Astrocyte (in vitro differentiated cells and primary cell): Measurements from ENCODE around the gene PPP6R3. TPM values are rescaled to one million over a fixed set of nuclear protein-coding genes. Genes with fewer than 3 reads are reported as not detected.

Source experiments
- DNase-seq: peaks from one replicate; pipeline ENCODE4 v3.0.0-alpha.2; 2010; ENCODE audit warnings: low read depth
- FAIRE-seq: peaks from 2 replicates; lab custom pipeline; 2011; peaks lifted over from hg19 to GRCh38; lab: Jason Lieb, UNC
- H2AFZ ChIP-seq: 2 replicates; pipeline ENCODE4 v1.6.0; 2012; ENCODE audit warnings: low read depth, low read length, inconsistent platforms
- H3K27ac ChIP-seq: 2 replicates; pipeline ENCODE4 v1.5.1; 2011; ENCODE audit warnings: low read depth, low read length, inconsistent platforms
- H3K27me3 ChIP-seq: 2 replicates; pipeline ENCODE4 v1.6.0; 2011; ENCODE audit warnings: low read length, inconsistent platforms; ENCODE audit not compliant: insufficient read depth
- H3K36me3 ChIP-seq: 2 replicates; pipeline ENCODE4 v1.5.1; 2011; ENCODE audit warnings: low read length, inconsistent platforms; ENCODE audit not compliant: insufficient read depth
- H3K4me1 ChIP-seq: 2 replicates; pipeline ENCODE4 v1.5.1; 2011; ENCODE audit warnings: low read length, inconsistent platforms; ENCODE audit not compliant: insufficient read depth
- H3K4me2 ChIP-seq: 2 replicates; pipeline ENCODE4 v1.6.0; 2012; ENCODE audit warnings: low read length, inconsistent platforms
- H3K4me3 ChIP-seq: 2 replicates; pipeline ENCODE4 v1.5.1; 2011; ENCODE audit warnings: low read depth, mild to moderate bottlenecking, low read length, inconsistent platforms; ENCODE audit not compliant: insufficient read depth
- H3K79me2 ChIP-seq: 2 replicates; pipeline ENCODE4 v1.6.0; 2012; ENCODE audit warnings: mild to moderate bottlenecking, low read length, inconsistent platforms; ENCODE audit not compliant: insufficient read depth
- H3K9ac ChIP-seq: 2 replicates; pipeline ENCODE4 v1.6.0; 2012; ENCODE audit warnings: mild to moderate bottlenecking, low read length, inconsistent platforms
- H3K9me3 ChIP-seq: 2 replicates; pipeline ENCODE4 v1.5.1; 2012; ENCODE audit warnings: low read depth, mild to moderate bottlenecking, low read length, inconsistent platforms; ENCODE audit not compliant: insufficient read depth
- H4K20me1 ChIP-seq: 2 replicates; pipeline ENCODE4 v1.6.0; 2012; ENCODE audit warnings: low read length, inconsistent platforms; ENCODE audit not compliant: insufficient read depth
- H3K27ac Mint-ChIP-seq: one replicate; pipeline ENCODE4 v1.8.0; 2021; ENCODE audit warnings: mild to moderate bottlenecking, mixed read lengths; ENCODE audit not compliant: unreplicated experiment
- H3K27me3 Mint-ChIP-seq: one replicate; pipeline ENCODE4 v1.8.0; 2021; ENCODE audit warnings: low read depth, mixed read lengths; ENCODE audit not compliant: unreplicated experiment
- H3K36me3 Mint-ChIP-seq: one replicate; pipeline ENCODE4 v1.8.0; 2021; ENCODE audit warnings: low read depth, mixed read lengths; ENCODE audit not compliant: unreplicated experiment
- H3K4me1 Mint-ChIP-seq: one replicate; pipeline ENCODE4 v1.8.0; 2021; ENCODE audit warnings: low read depth, mixed read lengths; ENCODE audit not compliant: unreplicated experiment
- H3K4me3 Mint-ChIP-seq: one replicate; pipeline ENCODE4 v1.8.0; 2021; ENCODE audit warnings: mild to moderate bottlenecking, moderate library complexity, mixed read lengths; ENCODE audit not compliant: unreplicated experiment
- H3K9me3 Mint-ChIP-seq: one replicate; pipeline ENCODE4 v1.8.0; 2021; ENCODE audit warnings: mild to moderate bottlenecking, mixed read lengths; ENCODE audit not compliant: unreplicated experiment
- EZH2 ChIP-seq: IDR thresholded peaks from 2 replicates; pipeline ENCODE4 v1.6.1; 2012; ENCODE audit warnings: mild to moderate bottlenecking, low read length, inconsistent platforms; ENCODE audit not compliant: insufficient read depth
- total RNA-seq: library from RNA; stranded (reverse); gene quantifications from 2 replicates; pipeline ENCODE4 v1.2.1, GENCODE V29; 2021
- TF ChIP-seq, protein P1 (sequence below): IDR thresholded peaks from 2 replicates; pipeline ENCODE4 v1.5.1; 2011; ENCODE audit warnings: low read depth, mild to moderate bottlenecking, inconsistent platforms, low read length, moderate library complexity; ENCODE audit not compliant: insufficient read depth

Gene PPP6R3
- total RNA-seq, 1 donor from 2014 or later: 97.8 TPM

DNA sequence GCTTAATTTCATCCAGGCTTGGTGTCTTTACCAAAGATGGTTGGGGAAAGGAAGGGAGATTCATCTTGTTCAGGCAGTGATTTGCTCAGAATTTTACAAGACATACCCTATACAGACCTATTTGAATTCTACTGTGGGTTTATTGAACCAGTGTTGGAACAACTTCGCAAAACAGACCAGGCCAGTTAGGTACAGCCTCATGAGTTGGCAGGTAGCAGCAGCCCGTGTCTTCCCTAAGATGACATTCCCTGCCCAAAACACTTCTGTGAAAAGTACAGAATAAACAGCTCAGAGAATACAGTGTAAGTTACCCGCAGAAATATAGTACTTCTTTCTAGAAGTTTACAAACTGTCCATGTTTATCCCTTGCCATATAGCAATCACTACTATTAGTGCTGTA is 121.3 kb downstream of the PPP6R3 start:
- peaks cover 2% of the 10 kb centered on the region for H3K9me3 Mint-ChIP-seq
- DNase-seq: no peak
- H3K27me3 Mint-ChIP-seq: no peaks in the 10 kb centered on the region
- peaks cover 18% of the 10 kb centered on the region for H3K36me3 Mint-ChIP-seq
- no peak for TF ChIP-seq EZH2
- TF ChIP-seq, protein P1, sequence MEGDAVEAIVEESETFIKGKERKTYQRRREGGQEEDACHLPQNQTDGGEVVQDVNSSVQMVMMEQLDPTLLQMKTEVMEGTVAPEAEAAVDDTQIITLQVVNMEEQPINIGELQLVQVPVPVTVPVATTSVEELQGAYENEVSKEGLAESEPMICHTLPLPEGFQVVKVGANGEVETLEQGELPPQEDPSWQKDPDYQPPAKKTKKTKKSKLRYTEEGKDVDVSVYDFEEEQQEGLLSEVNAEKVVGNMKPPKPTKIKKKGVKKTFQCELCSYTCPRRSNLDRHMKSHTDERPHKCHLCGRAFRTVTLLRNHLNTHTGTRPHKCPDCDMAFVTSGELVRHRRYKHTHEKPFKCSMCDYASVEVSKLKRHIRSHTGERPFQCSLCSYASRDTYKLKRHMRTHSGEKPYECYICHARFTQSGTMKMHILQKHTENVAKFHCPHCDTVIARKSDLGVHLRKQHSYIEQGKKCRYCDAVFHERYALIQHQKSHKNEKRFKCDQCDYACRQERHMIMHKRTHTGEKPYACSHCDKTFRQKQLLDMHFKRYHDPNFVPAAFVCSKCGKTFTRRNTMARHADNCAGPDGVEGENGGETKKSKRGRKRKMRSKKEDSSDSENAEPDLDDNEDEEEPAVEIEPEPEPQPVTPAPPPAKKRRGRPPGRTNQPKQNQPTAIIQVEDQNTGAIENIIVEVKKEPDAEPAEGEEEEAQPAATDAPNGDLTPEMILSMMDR: no peak
- Histone ChIP-seq H2AFZ (no peak overlapping the region), H3K4me2 (no peak overlapping the region), H3K9me3 (no peaks in the 10 kb centered on the region), H3K27ac (peak overlapping the region; percentile 60), H3K4me3 (no peak overlapping the region), H3K27me3 (no peaks in the 10 kb centered on the region), H3K9ac (no peak overlapping the region), H4K20me1 (peaks cover 56% of the 10 kb centered on the region), H3K4me1 (peaks cover 29% of the 10 kb centered on the region), H3K79me2 (peaks cover 20% of the 10 kb centered on the region), H3K36me3 (peaks cover 21% of the 10 kb centered on the region)
- FAIRE-seq: no peak
- H3K4me3 Mint-ChIP-seq: no peak overlapping the region
- H3K4me1 Mint-ChIP-seq: peaks cover 35% of the 10 kb centered on the region
- no peak overlapping the region for H3K27ac Mint-ChIP-seq

DNA sequence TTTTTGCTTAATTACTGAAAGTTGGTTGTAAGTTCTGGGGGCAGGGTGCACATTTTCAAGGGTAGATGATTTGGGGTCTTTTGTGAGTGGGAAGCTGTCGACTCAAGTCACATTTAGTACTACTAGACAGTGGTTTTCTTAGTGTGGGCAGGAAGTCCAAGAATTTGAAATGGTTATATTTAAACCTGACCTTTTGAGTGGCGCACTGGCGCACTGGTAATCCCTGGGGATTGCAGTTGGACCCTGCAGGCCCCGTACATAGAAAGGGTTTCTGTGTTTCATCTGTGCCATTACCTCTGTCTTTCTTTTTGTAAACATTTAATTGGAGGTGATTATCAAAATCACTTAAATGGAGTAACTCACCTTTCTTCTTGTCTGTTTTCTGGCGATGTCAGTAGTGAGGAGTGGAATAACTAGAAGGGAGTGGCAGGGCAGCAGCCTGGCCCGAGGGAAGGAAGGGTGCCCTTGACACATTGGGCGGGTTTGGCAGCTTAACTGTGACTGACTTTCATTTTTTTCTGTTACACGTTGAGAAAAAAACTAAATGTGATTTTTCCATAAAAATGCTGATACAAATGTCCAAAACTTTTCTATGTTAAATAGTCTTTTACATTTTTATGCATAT is 122.0 kb downstream of the PPP6R3 start:
- H3K27ac ChIP-seq: peak overlapping the region; percentile 60
- no peaks in the 10 kb centered on the region for H3K27me3 Mint-ChIP-seq
- H3K4me3 Mint-ChIP-seq: no peak overlapping the region
- peaks cover 58% of the 10 kb centered on the region for H4K20me1 ChIP-seq
- H3K27me3 ChIP-seq: no peaks in the 10 kb centered on the region
- peaks cover 35% of the 10 kb centered on the region for H3K4me1 Mint-ChIP-seq
- H3K9me3 ChIP-seq: no peaks in the 10 kb centered on the region
- peaks cover 19% of the 10 kb centered on the region for H3K79me2 ChIP-seq
- peaks cover 2% of the 10 kb centered on the region for H3K9me3 Mint-ChIP-seq
- H3K9ac ChIP-seq: peak overlapping the region; percentile 30
- H3K4me1 ChIP-seq: peaks cover 29% of the 10 kb centered on the region
- H3K4me2 ChIP-seq: peak overlapping the region; percentile 69
- no peak overlapping the region for H3K4me3 ChIP-seq
- peak overlapping the region; percentile 92 for H3K27ac Mint-ChIP-seq
- no peak for DNase-seq
- peaks cover 26% of the 10 kb centered on the region for H3K36me3 ChIP-seq
- H3K36me3 Mint-ChIP-seq: peaks cover 18% of the 10 kb centered on the region
- TF ChIP-seq, protein P1: no peak
- TF ChIP-seq EZH2: no peak
- H2AFZ ChIP-seq: no peak overlapping the region
- FAIRE-seq: no peak

DNA sequence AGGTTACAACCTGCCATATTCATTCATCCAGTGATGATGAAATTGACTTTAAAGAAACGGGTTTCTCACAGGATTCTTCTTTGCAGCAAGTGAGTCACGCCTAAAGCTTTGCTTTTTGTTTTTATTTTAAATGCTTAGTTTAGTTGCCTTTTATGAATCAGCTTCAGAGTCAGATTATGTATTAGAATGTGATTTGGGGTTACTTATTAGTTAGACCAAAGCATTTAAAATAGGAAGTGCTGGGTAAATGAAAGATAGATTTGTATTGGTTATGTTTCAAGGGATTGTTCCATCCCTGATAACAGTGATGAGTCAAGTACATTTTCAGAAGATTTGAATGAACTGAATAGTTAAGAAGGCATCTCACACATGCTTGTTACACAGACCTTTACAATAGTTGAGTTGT is 122.5 kb downstream of the PPP6R3 start:
- no peaks in the 10 kb centered on the region for H3K27me3 ChIP-seq
- H3K4me1 ChIP-seq: peaks cover 29% of the 10 kb centered on the region
- peaks cover 15% of the 10 kb centered on the region for H3K79me2 ChIP-seq
- H4K20me1 ChIP-seq: peaks cover 53% of the 10 kb centered on the region
- no peak overlapping the region for H3K4me3 ChIP-seq
- FAIRE-seq (no peak), DNase-seq (peak; percentile 77)
- H3K9me3 ChIP-seq: no peaks in the 10 kb centered on the region
- Mint-ChIP-seq H3K4me3 (no peak overlapping the region), H3K36me3 (peaks cover 20% of the 10 kb centered on the region), H3K4me1 (peaks cover 35% of the 10 kb centered on the region), H3K27ac (peak overlapping the region; percentile 55), H3K9me3 (peaks cover 2% of the 10 kb centered on the region), H3K27me3 (no peaks in the 10 kb centered on the region)
- peak overlapping the region; percentile 69 for H3K4me2 ChIP-seq
- TF ChIP-seq, protein P1: no peak
- no peak for TF ChIP-seq EZH2
- H3K36me3 ChIP-seq: peaks cover 26% of the 10 kb centered on the region
- no peak overlapping the region for H2AFZ ChIP-seq
- H3K9ac ChIP-seq: no peak overlapping the region
- H3K27ac ChIP-seq: peak overlapping the region; percentile 60
